T47D (cell line): Measurements from ENCODE around the gene AGT.
A peak's percentile ranks its signal among the peaks of the same experiment; 100 is the strongest.

Experiments
- DNase-seq, 2 experiments: peaks; one replicate each; pipeline versions ENCODE4 v3.0.0 to v3.0.0-alpha.2; 2011 to 2012; ENCODE audit warnings: low read depth in 1 of 2, low spot score in 1 of 2
- JUND ChIP-seq: IDR thresholded peaks from 2 replicates; pipeline ENCODE4 v1.6.1; 2012; ENCODE audit warnings: low read depth
- in situ Hi-C: cut with HindIII; loops from 2 replicates; pipeline ENCODE4 v1.10.0; 2016; ENCODE audit warnings: low sequenced_read_pairs, low pct_unique_long_range_greater_than_20kb

Gene AGT

GRCh38 chr1:230750576-230750975 is 36.7 kb upstream of the AGT start:
- in situ Hi-C loops, result no loop called here
- no peak for TF ChIP-seq JUND
- DNase-seq, result peak in 1 of 2 experiments; percentile 31

- TF ChIP-seq JUND, result no peak
- DNase-seq, result no peak
- in situ Hi-C loops, result no loop called here
Observed at GRCh38 chr1:230749635-230750034, 35.7 kb upstream of the AGT start.

- no peak for TF ChIP-seq JUND
- in situ Hi-C loops, result no loop called here
- no peak for DNase-seq
Observed at GRCh38 chr1:230749150-230749549, 35.2 kb upstream of the AGT start.

GRCh38 chr1:230747890-230748800 is 34.2 kb upstream of the AGT start:
- in situ Hi-C loops, result no loop called here
- no peak for TF ChIP-seq JUND
- no peak for DNase-seq

- no peak for TF ChIP-seq JUND
- in situ Hi-C loops, result no loop called here
- no peak for DNase-seq
Observed at GRCh38 chr1:230747127-230747730, 33.3 kb upstream of the AGT start, which contains the start of gene CAPN9. Gene CAPN9 (plus strand): TSS chr1:230747388. CDS start chr1:230747497, 109 bp downstream.

GRCh38 chr1:230746617-230747016 is 32.7 kb upstream of the AGT start:
- no peak for TF ChIP-seq JUND
- DNase-seq, result no peak
- in situ Hi-C loops, result no loop called here

GRCh38 chr1:230745071-230745470 is 31.1 kb upstream of the AGT start:
- no peak for DNase-seq
- TF ChIP-seq JUND, result no peak
- in situ Hi-C loops, result no loop called here

GRCh38 chr1:230744382-230744781 is 30.5 kb upstream of the AGT start:
- TF ChIP-seq JUND, result no peak
- in situ Hi-C loops, result no loop called here
- peak in 1 of 2 experiments; percentile 24 for DNase-seq

- in situ Hi-C loops, result no loop called here
- no peak for TF ChIP-seq JUND
- DNase-seq, result no peak
Observed at GRCh38 chr1:230743899-230744298, 30.0 kb upstream of the AGT start.

GRCh38 chr1:230739564-230740290 is 25.8 kb upstream of the AGT start:
- in situ Hi-C loops, result no loop called here
- DNase-seq, result no peak
- TF ChIP-seq JUND, result no peak

GRCh38 chr1:230737622-230738262 is 23.8 kb upstream of the AGT start:
- in situ Hi-C loops, result no loop called here
- no peak for TF ChIP-seq JUND
- DNase-seq, result no peak

- no peak for TF ChIP-seq JUND
- peak in 1 of 2 experiments; percentile 33 for DNase-seq
- in situ Hi-C loops, result no loop called here
Observed at GRCh38 chr1:230735447-230735846, 21.5 kb upstream of the AGT start.

GRCh38 chr1:230730977-230731376 is 17.1 kb upstream of the AGT start:
- no peak for TF ChIP-seq JUND
- in situ Hi-C loops, result no loop called here
- no peak for DNase-seq
